GM19372 (cell line): ENCODE data around the gene PPOX.
A peak's percentile ranks its signal among the peaks of the same experiment; 100 is the strongest.

Experiments used
- ATAC-seq: cut with Tn5 transposase; IDR thresholded peaks from one replicate; pipeline ENCODE4 v1.9.1; 2021; ENCODE audit warnings: mild to moderate bottlenecking, low read depth, moderate library complexity; ENCODE audit not compliant: unreplicated experiment

PPOX gene

DNA sequence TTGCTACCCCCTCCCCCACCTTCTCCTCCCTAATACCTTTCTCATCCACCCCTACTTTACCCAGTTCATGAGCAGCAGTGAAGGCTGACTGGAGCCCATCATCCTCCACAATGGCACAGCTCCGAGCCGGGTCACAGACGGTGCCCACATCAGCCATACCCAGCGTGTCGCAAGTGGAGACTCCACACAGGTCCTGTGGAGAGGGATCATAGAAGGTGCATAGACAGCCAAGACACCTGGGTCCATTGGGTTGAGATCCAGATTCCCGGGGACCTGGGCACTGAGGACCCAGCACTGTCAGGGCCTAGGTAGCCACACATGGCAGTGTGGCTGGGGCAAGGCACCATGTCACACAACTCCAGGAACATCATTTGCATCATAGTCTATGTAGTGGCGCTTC lies 29.9 kb downstream of the PPOX start:
- no peak for ATAC-seq

DNA sequence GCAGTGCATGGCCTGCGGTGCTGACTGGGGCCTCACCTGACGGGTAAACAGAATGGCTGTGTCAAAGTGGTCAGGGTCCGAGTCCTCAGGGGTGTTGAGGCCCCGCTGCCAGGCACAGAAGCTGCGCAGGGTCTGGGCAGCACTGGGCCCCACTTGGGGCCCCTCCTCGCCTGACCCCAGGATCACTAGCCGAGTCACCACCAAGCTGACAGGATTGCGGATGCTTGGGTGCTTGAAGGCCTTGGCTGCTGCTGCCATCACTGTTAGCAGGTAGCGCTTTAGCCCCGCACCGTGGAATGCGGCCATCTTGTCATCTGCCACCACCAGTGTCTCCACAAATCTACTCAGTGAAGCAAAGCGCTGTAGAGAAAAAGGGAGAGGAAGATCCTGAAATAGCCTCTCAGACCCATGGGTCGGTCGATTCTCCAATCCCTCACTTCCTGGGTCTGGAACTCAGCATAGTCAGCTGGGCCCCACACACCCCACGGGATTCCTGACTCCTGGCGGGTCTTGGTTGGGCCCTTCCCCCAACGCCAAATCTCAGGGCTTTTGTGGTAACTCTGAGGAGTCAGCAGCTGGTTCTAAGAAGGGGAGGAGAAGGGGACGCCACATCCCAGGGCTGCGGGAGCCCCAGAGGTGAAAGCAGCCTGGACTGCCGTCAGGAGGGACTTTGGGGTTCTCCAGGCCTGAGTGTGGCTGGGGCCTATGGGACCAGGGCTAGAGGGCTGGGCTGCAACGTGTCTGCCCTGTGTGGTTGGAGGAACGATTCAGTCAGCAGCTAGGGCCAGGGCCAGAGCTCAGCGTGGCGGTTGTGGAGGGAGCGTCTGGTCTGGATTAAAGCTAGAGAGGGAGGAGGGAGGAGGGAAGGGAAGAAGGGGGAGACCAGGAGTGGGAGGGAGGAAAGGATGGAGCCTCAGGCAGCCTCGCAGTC lies 30.6 kb downstream of the PPOX start:
- ATAC-seq, result no peak

DNA sequence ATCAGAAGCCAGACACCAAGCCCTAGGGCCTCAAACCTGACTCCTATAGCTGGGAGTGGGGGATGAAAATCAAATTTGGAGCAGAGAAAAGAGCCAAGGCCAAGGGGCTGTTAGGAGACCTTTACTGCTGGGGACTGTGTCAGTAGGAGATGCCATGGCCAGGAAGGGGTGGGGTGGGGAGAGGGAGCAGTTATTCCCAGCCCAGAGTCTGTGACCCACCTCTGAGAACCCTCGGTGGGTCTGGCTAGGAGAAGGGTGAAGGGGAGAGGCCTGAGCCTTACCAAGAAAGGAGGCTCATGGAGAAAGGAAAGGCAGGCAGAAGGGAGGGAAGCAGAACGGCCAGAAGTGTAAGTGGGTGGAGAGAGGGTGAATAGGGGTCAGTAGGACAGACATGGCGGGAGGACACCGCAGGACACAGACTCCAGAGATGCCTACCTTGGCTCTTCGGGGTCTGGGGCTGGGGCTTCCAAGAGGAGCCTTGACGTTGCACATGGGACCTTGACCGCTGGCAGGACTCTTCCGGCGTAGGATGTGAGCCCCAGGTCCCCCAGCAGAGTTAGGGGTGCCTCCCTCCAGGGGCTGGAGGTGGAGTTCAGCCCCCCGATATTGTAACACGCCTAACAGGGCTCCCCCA lies 31.5 kb downstream of the PPOX start:
- ATAC-seq, result no peak

DNA sequence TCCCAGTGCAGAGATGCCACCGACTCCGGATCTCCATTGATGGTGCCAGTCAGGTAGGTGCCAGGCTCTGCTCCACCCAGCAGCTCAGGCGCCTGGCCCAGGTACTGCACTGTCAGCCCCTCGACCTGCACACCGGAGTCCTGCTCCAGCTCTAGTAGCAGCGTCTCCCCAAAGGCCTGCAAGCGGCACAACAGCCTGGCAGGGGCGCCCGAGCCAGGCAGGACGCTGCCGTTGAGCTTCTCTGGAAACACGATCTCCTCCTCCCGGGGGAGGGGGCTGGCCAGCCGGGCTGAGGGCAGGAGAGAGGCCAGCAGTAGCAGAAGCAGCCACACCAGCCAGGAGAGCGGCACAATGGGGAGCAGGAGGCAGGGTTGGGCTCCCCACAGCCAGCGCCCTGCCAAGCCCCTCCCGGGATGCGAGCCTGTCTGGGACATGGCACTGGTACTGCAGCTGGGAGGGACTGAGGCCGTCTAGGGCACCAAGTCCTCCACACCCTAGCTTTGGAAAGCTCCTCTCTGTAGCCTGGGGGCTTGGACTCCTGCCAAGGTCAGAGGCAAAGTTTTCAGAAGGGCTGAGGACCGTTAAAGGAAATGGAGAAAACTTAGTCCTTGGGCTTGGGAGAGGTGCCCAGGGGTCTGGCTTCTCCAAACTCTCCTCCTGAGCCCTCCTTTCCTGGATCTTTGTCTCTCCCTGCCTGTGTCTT lies 32.1 kb downstream of the PPOX start:
- ATAC-seq, result no peak

DNA sequence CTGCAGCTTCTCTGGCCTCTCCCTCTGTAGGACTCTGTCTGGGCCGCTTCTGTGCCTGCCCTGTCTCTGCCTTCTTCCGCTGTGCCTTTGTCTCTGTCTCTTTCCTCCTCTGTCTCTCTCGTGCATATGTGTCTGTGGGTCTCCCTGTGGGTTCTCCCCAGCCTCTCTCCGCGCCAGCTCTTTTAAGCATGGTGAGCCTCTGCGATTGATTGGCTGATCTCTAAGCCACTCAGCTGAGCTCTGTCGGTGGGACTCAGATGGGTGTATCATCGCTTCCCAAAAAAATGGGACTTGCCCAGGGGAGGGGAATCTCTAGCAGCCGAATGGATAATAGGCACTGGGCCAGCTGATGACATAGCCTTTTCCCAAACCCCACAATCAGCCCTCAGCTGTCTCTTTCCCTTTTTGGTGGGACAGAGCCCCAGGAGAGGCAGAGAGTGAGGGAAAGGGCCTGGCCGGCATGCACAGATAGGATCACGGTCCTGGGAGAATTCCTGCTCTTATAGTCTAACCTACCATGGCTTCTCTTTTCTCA lies 32.7 kb downstream of the PPOX start, which contains the start of gene ADAMTS4:
ADAMTS4 (minus strand) TSS at position 158 of the 535 bp plus-strand sequence. CDS start 427 bp downstream, outside the sequence.
- ATAC-seq, result no peak

DNA sequence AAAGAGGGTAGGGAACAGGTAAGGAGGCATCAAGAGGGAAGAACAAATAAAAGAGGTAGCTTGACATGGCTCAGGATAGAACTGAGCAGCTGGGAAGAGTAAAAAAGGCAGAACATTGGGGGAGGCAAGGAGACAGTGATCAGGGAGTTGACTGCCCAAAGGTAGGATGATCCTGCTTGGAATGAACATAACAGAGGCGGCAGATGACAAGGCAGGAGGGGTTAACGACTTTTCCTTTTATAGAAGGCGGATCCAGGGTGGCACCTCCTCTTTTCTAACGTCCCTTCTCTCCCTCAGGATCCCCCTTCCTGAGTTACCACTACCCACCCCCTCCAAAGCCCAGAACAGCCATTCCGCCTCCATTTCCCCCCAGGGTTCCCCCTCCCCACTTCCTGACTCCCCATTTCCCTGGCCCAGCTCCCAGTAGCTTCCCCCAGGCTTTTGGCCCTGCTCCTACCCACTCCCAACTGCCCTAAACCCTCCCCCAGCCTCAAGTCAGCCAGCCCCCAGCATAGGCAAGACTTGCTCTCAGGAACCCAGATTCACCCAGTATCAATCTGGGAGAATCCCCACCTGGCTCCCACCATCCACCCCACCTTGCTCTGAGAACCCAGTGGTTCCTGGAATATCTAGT lies 33.4 kb downstream of the PPOX start:
- ATAC-seq, result no peak

DNA sequence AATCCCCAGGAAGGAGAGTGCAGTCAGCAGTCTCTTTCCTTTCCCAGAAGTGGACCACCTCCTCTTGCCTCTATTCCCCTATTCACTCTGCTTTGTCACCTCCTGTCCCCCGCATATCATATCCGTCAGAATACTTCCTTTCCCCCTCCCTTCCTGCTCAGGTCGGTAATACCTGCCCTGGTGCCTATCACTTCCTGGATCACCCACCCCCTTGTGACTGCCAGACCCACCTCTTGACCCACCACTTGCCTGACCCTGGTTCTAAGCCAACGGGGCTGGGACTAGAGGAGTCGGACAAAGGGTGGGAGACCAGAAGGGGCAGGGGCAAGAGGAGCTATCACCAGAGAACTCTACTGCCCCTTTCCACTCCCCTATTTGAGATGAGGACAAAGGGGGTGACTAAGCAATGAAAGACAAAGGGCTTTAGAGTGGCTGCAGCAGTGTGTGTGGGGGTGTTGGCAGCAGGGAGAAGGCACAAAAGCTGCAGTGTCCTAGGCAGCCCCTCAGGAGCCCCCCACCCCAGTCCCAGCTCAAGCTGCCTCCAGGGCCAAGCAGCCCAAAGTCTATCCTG lies 34.3 kb downstream of the PPOX start:
- no peak for ATAC-seq

DNA sequence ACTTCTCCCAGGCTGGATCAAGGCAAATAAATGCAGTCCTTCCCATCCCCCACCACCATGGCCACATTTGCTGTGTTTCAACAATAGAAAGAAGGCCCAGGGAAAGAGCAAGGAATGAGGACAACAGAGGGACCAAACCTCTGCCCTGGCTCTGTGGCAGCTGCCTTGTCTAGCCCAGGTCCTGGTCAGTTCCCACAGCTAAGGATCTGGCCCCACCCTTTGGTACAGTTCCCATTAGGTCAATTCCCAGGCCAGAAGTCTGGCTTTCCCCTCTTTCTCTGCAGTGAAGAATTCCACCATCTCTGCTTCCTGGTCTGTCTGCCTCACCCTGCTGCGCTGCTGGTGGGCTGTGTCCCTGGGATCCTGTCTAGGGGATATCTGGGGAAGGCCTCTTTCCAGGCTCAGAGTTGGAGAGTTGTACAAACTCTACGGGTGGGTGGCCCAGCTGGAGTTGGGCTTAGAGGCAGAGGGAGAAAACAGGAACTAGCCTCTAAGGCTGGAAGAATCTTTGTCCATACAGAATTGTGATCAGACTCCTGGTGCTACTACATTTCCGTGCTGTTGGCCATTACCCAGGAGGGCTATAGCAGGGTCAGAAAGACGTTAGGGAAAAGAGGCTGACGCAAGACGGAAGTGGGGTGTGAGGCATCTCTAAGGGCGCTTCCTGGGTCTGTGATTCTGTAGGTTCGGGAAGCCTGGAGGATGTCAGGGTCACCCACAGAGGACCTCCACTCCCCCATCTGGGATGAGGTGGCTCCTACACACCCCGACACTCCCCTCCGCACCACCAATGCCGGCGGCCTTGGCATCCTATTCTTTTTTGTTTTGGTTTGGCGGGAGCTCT lies 35.0 kb downstream of the PPOX start:
- ATAC-seq, result no peak

DNA sequence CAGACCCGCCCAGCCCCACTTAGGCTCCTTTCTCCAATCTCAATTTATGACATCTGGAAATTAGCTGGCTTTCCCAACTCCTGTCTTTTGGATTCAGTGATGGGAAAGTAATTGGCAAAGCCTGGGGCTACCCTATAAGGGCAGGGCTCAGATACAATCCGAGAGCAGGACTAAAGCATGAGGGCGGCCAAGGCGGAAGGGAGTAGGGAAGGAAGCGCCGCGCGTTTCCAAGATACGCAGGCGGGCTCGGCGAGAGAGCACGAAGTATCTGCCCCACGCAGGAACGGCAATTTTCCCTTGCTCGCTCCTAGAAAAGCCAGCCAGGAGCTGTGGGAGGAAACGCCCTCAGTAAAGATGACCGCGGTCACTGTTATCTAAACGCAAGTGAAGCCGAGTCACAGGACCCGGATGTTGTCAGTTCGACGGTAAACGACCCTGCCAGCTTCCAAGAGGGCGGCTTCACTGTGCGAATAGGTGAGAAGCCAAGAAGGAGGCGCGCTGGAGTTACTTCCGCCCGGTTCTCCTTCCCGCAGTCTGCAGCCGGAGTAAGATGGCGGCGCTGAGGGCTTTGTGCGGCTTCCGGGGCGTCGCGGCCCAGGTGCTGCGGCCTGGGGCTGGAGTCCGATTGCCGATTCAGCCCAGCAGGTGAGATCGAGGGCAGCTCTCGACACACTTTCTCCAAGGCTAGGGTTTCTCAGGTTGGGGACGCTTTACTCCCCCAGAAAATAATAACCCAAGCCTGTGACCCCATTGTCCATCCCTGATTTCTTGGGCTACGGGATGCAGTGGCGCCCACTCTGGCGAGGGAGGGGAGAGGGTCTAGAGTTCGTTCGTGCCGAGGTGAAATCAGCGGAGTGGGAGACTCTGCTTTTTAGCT lies 35.8 kb downstream of the PPOX start, which contains the start of gene NDUFS2:
NDUFS2 (plus strand) TSS at position 532 of the 877 bp plus-strand sequence; CDS start at position 551, 19 bp downstream.
- peak; percentile 98 for ATAC-seq

DNA sequence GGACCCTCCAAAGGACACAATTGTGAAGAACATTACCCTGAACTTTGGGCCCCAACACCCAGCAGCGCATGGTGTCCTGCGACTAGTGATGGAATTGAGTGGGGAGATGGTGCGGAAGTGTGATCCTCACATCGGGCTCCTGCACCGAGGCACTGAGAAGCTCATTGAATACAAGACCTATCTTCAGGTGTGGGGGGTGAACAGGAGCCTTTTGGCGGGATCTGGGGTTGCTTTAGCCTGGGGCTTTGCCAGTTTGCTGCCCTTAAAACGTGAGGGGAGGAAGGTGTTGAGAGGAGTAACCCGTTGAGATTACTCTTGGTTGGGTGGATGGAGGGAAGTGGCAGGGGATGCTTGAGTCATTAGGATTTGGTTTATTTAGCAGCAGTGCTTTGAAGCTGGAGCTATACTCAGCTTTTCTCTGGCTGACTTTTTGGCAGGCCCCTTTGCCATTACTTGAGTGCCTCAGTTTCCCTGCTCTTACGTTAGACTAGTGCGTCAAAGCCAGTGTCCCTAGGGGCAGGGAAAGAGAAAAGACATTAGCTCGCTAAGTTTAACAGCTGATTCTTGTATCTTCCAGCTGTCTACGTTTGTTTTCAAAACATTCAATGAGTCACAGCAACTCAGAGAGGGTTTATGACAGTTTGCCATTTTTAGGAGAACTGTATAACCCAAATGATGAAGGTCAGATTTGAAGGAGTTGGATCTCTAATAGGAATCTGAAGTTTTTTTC lies 40.4 kb downstream of the PPOX start:
- no peak for ATAC-seq

DNA sequence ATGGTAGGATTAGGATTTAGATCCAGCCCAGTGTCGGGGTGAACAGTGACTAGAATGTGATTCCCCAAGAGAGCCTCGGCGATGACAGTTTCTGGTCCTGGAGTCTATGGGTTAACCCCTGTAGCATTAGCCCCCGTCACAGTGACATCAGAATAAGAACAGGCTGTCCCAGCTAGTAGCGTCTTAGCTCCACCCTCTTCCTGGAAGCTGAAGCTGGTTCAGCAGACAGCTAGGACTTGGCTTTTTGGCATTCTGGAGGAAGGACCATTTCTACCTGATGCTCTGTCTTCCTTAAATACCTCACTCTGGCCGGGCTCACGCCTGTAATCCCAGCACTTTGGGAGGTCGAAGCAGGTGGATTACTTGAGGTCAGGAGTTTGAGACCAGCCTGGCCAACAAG lies 40.9 kb downstream of the PPOX start:
- no peak for ATAC-seq

DNA sequence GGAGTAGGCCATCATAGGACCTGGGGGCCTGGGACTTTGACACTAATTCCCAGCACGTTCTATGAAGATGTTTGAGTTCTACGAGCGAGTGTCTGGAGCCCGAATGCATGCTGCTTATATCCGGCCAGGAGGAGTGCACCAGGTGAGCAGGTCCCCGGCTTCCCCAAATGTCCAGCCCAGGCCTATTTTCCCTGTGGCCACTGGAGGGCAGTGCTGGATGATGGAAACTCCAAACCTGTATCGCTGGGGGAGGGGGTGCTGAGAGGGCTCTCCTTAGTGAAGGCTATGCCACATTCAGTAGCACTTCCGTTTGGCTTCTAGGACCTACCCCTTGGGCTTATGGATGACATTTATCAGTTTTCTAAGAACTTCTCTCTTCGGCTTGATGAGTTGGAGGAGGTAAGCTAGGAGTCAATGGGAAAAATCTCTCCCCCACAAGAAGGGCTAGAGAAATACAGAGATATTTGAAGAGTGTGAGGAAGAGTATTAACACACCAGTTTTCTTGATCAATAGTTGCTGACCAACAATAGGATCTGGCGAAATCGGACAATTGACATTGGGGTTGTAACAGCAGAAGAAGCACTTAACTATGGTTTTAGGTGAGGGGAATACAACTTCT lies 43.7 kb downstream of the PPOX start:
- no peak for ATAC-seq

DNA sequence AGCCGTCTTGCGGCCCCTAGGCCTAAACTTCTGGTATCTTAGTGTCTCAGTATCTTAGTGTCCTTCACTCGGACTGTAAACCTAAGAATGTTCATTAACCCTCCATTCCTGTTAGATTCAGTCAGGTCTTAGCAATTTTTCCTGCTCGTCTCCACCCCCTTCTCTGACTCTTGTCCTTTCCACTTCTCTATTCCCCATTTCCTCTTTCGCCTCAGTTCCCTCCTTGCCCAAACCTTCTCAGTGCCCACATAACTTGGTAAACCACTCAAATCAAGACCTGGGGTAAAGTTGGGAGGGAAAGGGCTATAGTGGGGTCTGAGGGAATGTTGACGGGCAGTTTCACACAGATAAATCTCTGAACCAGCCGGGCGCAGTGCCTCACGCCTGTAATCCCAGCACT lies 48.1 kb downstream of the PPOX start:
- no peak for ATAC-seq

DNA sequence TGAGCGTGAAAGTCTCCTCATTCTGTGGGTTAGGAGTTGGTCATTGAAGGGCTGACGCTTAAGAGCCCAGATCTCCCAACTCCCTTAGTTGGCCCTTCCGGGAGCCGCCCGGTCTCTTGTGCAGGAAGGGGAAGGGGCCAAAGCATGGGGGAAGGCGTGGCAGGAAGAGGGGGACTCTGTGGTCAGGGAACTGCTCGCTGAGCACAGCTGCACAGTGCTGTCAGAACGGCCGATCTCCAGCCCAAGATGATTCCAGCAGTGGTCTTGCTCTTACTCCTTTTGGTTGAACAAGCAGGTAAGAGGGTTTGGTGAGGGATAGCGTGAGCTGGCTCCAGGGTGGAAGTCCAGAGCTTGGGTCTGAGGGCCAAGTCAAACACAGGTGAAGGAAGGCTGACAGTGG lies 48.9 kb downstream of the PPOX start, which contains the start of gene FCER1G:
FCER1G (plus strand) TSS at position 220 of the 400 bp plus-strand sequence; CDS start at position 247, 27 bp downstream.
- ATAC-seq, result no peak

DNA sequence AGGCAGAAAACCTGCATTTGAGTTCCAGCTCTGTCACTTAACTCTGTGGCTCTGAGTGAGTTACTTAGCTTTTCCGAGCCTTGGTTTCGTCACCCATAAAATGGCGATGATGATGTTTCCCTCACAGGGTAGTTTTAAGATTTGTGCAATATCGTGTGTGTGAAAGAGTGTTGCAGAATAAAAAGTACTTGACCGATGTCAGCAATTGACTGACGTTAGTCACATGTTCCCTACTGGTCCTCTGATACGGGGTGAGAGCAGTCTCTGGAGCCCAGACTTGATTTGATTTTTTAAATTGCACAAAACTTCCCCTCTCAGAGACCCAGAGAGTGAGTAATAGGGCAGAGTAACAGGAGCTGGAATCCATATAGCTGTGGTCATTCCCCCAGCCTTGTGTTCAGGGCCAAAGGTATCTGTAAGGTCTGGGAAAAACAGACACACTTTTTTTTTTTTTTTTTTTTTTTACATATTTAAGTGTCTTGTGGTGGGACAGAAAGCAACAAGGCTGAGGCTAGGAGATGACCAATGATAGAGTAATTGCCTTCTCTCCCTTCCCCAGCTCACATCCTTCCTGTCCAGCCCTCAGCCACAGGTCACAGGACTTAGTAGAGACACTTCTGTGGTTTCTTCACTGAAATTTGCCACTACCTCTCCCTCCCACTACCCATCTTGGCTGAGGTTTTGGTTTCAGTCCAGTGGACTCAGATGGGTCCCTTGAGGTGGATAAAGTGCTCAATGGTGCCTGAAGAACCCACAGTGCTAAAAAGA lies 50.9 kb downstream of the PPOX start:
- peak; percentile 90 for ATAC-seq

DNA sequence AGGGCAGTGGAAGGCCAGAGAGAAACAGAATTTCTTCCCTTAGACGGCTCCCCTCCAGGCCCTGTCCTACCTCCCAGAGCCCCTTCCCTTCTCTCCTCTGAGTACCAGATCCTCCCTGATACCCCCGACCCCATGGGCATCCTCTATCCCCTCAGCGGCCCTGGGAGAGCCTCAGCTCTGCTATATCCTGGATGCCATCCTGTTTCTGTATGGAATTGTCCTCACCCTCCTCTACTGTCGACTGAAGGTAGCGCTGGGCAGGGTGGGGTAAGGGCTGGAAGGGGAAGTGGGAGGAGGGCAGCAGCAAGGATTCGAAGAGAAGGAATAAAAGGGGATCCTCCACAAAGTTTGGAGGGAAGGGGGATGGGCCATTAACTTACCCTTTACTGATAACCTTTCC lies 51.6 kb downstream of the PPOX start:
- no peak for ATAC-seq
